ENCODE results near the gene ZNF777.
"Not testable (repeated sequence)": the region's sequence is repeated elsewhere in the genome, so short reads cannot be mapped to it uniquely, and the experiment has no call there.

Gene ZNF777

GRCh38 chr7:149448961-149449360 lies 11.9 kb downstream of the ZNF777 start:
- no peak for DNase-seq

- not testable (repeated sequence) for DNase-seq
Measured at GRCh38 chr7:149446026-149446425, 14.8 kb downstream of the ZNF777 start.

- no peak for DNase-seq
Measured at GRCh38 chr7:149444287-149444686, 16.6 kb downstream of the ZNF777 start.

GRCh38 chr7:149443523-149443922 lies 17.3 kb downstream of the ZNF777 start:
- no peak for DNase-seq

- DNase-seq, result no peak
Measured at GRCh38 chr7:149442924-149443323, 17.9 kb downstream of the ZNF777 start.

- no peak for DNase-seq
Measured at GRCh38 chr7:149440222-149440621, 20.6 kb downstream of the ZNF777 start.

- DNase-seq, result no peak
Measured at GRCh38 chr7:149436358-149436757, 24.5 kb downstream of the ZNF777 start.

GRCh38 chr7:149433124-149433523 lies 27.7 kb downstream of the ZNF777 start:
- DNase-seq, result no peak

- DNase-seq, result no peak
Measured at GRCh38 chr7:149432121-149432691, 28.7 kb downstream of the ZNF777 start.

GRCh38 chr7:149431486-149432120 lies 29.3 kb downstream of the ZNF777 start:
- DNase-seq, result no peak

- DNase-seq, result no peak
Measured at GRCh38 chr7:149430192-149430591, 30.7 kb downstream of the ZNF777 start.

- DNase-seq, result no peak
Measured at GRCh38 chr7:149427893-149428292, 33.0 kb downstream of the ZNF777 start.

- DNase-seq, result no peak
Measured at GRCh38 chr7:149427096-149427680, 33.7 kb downstream of the ZNF777 start.

- no peak for DNase-seq
Measured at GRCh38 chr7:149423449-149424110, 37.3 kb downstream of the ZNF777 start.

- DNase-seq, result no peak
Measured at GRCh38 chr7:149422914-149423301, 38.0 kb downstream of the ZNF777 start.

GRCh38 chr7:149422162-149422913 lies 38.5 kb downstream of the ZNF777 start:
- peak; percentile 40 for DNase-seq

GRCh38 chr7:149420006-149420405 lies 40.9 kb downstream of the ZNF777 start:
- no peak for DNase-seq

GRCh38 chr7:149415391-149416071 lies 45.3 kb downstream of the ZNF777 start:
- no peak for DNase-seq

- DNase-seq, result no peak
Measured at GRCh38 chr7:149414745-149415390, 46.0 kb downstream of the ZNF777 start.

GRCh38 chr7:149414171-149414570 lies 46.7 kb downstream of the ZNF777 start:
- no peak for DNase-seq

- DNase-seq, result not testable (repeated sequence)
Measured at GRCh38 chr7:149413083-149413482, 47.8 kb downstream of the ZNF777 start.

- DNase-seq, result no peak
Measured at GRCh38 chr7:149409895-149410294, 51.0 kb downstream of the ZNF777 start.
